CD4-positive, alpha-beta T cell treated with Interleukin-15 for 4 hours (primary cell): Measurements from ENCODE around the gene CAP1.

Source experiments
- DNase-seq: peaks from one replicate; pipeline ENCODE4 v3.0.0-alpha.2; 2020; ENCODE audit warnings: low spot score

CAP1 gene

DNA sequence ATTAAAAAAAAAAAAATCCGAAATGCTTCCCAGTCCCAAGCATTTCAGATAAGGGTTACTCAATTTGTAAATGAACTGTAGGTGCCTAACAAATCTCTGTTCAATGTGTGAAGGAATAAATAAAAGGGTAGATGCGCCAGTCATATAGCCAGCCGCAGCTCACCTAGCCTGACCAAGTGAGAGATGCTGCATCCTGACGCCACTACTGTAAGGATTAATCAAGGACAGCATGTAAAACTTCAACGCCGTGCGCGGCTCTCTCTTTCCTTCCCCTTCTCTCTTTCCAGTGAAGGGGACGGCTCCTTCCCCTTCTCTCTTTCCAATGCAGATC, 56.1 kb downstream of the CAP1 start:
- no peak for DNase-seq

GRCh38 chr1:40096977-40097782, 56.7 kb downstream of the CAP1 start, which contains the start of gene PPT1:
TSS of gene PPT1 (minus strand) at chr1:40097252. CDS start at chr1:40097238, 14 bp downstream.
- peak; percentile 74 for DNase-seq

DNA sequence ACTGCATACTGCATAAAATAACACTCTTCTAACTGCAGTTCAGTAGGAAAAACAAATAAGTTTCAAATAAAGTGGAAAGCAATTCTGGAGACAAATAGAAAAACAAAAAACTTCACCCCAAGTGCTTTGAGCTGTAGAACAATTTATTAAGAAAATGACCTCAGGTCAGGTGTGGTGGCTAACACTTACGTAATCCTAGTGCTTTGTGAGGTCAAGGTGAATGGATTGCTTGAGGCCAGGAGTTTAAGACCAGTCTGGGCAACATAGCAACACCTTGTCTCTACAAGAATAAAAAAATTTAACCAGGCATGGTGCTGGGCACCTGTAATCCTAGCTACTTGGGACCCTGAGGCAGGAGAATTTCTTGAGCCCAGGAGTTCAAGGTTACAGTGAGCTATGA, 61.5 kb downstream of the CAP1 start:
- no peak for DNase-seq

DNA sequence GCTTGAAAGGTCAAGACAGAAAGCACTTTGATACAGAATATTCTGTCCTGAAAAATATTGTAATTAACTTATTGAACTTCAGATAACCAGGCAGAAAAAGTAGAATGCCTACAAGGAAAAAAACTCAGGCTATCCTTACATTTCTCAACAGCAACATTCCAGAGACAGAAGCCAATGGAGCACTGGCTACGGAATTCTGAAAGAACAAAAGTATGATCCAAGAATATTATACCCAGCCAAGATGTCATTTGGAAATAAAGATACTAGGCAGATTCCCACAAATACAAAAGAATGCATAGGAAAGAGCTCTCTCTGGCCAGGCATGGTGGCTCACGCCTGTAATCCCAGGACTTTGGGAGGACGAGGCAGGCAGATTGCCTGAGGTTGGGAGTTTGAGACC, 62.4 kb downstream of the CAP1 start:
- no peak for DNase-seq

DNA sequence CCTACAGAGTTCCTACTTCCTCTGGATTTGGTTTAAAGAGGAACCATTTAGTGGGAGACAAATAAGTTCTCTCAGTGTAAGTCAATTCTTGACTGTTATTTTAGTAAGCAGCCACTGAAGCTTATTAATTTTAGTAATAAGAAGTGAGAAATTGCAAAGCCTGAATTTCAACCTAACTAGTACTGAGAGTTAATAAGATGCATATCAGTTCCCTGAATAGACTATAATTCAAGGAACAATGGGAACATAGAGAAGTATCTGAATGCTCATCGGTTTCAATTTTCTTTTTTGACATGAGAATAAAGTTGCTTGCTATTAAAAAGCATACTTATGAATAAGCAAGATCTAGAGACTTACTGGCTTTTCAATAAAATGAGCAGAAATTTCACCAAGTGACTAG, 64.5 kb downstream of the CAP1 start:
- no peak for DNase-seq

DNA sequence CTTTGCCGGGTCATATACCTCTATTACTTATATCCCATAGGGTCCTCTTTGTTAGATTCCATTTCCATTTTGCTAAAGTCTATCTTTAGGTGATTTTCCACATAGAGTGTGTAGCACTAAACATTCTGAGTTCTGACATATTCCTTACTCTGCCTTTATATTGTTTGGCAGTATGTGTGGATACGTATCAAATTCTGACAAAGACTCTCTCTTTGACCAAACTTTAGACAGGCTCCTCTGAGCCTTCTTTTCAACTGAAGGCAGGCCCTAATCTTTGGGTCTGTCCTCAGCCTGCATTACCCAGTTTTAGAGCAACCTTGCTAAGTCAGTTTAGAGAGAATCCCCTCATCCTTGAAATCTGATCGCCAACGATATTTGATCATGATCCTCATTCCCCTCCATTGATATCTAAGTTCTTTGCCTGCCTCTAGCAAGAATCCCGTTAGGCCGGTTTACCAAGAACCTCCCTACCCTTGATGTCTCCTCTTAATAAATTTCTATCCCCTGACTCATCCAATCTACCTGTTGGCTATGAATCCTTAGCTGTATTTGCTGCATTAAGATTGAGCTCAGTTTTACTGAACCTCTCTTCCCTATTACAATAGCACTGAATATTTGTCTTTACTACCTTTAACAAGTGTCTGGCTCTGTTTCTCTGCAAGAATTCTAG, 66.9 kb downstream of the CAP1 start:
- DNase-seq: no peak

DNA sequence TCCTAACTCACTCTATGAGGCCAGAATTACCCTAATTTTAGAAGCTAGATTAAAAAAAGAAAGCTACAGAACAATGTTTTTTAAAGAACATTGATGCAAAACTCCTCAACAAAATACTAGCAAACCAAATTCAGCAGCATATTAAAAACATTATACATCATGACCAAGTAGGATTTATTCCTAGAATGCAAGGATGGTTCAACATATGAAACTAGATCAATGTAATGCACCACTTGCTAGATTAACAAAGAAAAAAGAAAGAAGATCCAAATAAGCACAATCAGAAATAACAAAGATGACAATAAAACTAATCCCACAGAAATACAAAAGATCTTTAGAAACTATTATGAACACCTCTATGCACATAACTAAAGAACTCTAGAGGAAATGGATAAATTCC, 69.9 kb downstream of the CAP1 start:
- DNase-seq: no peak

GRCh38 chr1:40114400-40114799, 73.9 kb downstream of the CAP1 start:
- no peak for DNase-seq

GRCh38 chr1:40120128-40120527, 79.6 kb downstream of the CAP1 start:
- no peak for DNase-seq
